Measurements from ENCODE around the gene SLC7A14.

GRCh38 chr3:170413291-170413690, 172.6 kb downstream of the SLC7A14 start:
- TF ChIP-seq CEBPB (IDR thresholded peaks at IDR 0.05; ENCODE audit: borderline replicate concordance in 1 of 2, low read depth in 2 of 2, low read length in 2 of 2) (no peak), CTCF (IDR thresholded peaks at IDR 0.05 in 2 of 3, conservative IDR thresholded peaks at IDR 0.05 in 1 of 3; ENCODE audit: control insufficient read depth in 2 of 3, extremely low read depth in 1 of 3, insufficient read depth in 1 of 3, low read depth in 3 of 3, low read length in 3 of 3) (no peak), EP300 (IDR thresholded peaks at IDR 0.05; ENCODE audit: borderline replicate concordance in 1 of 2, control insufficient read depth in 1 of 2, low read depth in 2 of 2, low read length in 2 of 2) (no peak), BCL11A (IDR thresholded peaks at IDR 0.05; ENCODE audit: low read depth, low read length) (no peak), RCOR1 (conservative IDR thresholded peaks at IDR 0.05; ENCODE audit: low read depth, low read length) (no peak), POLR2A (IDR thresholded peaks at IDR 0.05; ENCODE audit: low read depth, low read length) (no peak)
- TF ChIP-seq, protein P1, sequence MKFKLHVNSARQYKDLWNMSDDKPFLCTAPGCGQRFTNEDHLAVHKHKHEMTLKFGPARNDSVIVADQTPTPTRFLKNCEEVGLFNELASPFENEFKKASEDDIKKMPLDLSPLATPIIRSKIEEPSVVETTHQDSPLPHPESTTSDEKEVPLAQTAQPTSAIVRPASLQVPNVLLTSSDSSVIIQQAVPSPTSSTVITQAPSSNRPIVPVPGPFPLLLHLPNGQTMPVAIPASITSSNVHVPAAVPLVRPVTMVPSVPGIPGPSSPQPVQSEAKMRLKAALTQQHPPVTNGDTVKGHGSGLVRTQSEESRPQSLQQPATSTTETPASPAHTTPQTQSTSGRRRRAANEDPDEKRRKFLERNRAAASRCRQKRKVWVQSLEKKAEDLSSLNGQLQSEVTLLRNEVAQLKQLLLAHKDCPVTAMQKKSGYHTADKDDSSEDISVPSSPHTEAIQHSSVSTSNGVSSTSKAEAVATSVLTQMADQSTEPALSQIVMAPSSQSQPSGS (IDR thresholded peaks at IDR 0.05; ENCODE audit: low read length) = no peak
